GM19351 (cell line): ENCODE results near the gene BCAT1.
"Not testable (repeated sequence)": the region's sequence is repeated elsewhere in the genome, so short reads cannot be mapped to it uniquely, and the experiment has no call there.

Experiments
- ATAC-seq: cut with Tn5 transposase; IDR thresholded peaks from one replicate; pipeline ENCODE4 v1.9.1; 2021; ENCODE audit warnings: mild to moderate bottlenecking, moderate library complexity; ENCODE audit not compliant: unreplicated experiment

BCAT1 gene

GRCh38 chr12:24860546-24860945 lies 88.4 kb downstream of the BCAT1 start:
- ATAC-seq, result no peak

GRCh38 chr12:24856541-24856940 lies 92.4 kb downstream of the BCAT1 start:
- no peak for ATAC-seq

- ATAC-seq, result no peak
These were observed 94.0 kb downstream of the BCAT1 start for GRCh38 chr12:24854908-24855307.

GRCh38 chr12:24854017-24854416 lies 94.9 kb downstream of the BCAT1 start:
- no peak for ATAC-seq

GRCh38 chr12:24853588-24853987 lies 95.3 kb downstream of the BCAT1 start:
- no peak for ATAC-seq

- no peak for ATAC-seq
These were observed 95.8 kb downstream of the BCAT1 start for GRCh38 chr12:24853094-24853493.

GRCh38 chr12:24852420-24852819 lies 96.5 kb downstream of the BCAT1 start:
- no peak for ATAC-seq

- ATAC-seq, result not testable (repeated sequence)
These were observed 97.0 kb downstream of the BCAT1 start for GRCh38 chr12:24851883-24852282.

- ATAC-seq, result no peak
These were observed 97.6 kb downstream of the BCAT1 start for GRCh38 chr12:24851341-24851740.

GRCh38 chr12:24850496-24850895 lies 98.4 kb downstream of the BCAT1 start:
- ATAC-seq, result no peak

- ATAC-seq, result no peak
These were observed 99.9 kb downstream of the BCAT1 start for GRCh38 chr12:24848941-24849477.

- no peak for ATAC-seq
These were observed 102.2 kb downstream of the BCAT1 start for GRCh38 chr12:24846689-24847088.

GRCh38 chr12:24845615-24846014 lies 103.3 kb downstream of the BCAT1 start:
- no peak for ATAC-seq

- ATAC-seq, result no peak
These were observed 108.7 kb downstream of the BCAT1 start for GRCh38 chr12:24840046-24840800.

- ATAC-seq, result peak; percentile 79
These were observed 109.6 kb downstream of the BCAT1 start for GRCh38 chr12:24839268-24839791.

GRCh38 chr12:24838531-24838950 lies 110.4 kb downstream of the BCAT1 start:
- ATAC-seq, result peak; percentile 48

- no peak for ATAC-seq
These were observed 113.5 kb downstream of the BCAT1 start for GRCh38 chr12:24835377-24835776.

- no peak for ATAC-seq
These were observed 115.4 kb downstream of the BCAT1 start for GRCh38 chr12:24833513-24833912.

- peak; percentile 37 for ATAC-seq
These were observed 124.9 kb downstream of the BCAT1 start for GRCh38 chr12:24823808-24824515.

GRCh38 chr12:24822121-24822899 lies 126.6 kb downstream of the BCAT1 start:
- ATAC-seq, result peak; percentile 67

- peak; percentile 44 for ATAC-seq
These were observed 127.2 kb downstream of the BCAT1 start for GRCh38 chr12:24821691-24822090.
